Germinal center (tissue), 1 donor: ENCODE measurements around the gene STX11.
A peak's percentile ranks its signal among the peaks of the same experiment; 100 is the strongest.

ENCODE experiments used
- DNase-seq: peaks from one replicate; pipeline ENCODE4 v3.0.0; 2012; ENCODE audit warnings: mixed read lengths, low spot score

Gene STX11

DNA sequence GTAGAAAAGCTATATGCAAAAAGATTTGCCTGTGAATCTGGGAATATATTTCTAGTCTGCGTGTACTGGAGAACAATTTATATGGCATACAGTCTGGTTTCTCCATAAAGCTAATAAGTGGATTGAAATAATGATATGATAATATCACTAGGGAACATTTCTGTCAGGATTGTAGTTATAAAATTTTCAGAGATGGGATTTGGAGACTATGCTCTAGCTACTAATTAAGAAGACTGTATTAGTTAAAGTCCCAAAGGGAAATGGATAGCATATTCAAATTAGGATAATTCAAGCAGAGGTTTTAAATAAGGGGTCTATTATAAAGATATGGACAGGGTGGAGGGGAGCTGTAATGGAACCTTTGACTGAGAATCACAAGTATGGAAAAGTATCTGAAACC, 7.2 kb upstream of the STX11 start:
- DNase-seq = no peak

DNA sequence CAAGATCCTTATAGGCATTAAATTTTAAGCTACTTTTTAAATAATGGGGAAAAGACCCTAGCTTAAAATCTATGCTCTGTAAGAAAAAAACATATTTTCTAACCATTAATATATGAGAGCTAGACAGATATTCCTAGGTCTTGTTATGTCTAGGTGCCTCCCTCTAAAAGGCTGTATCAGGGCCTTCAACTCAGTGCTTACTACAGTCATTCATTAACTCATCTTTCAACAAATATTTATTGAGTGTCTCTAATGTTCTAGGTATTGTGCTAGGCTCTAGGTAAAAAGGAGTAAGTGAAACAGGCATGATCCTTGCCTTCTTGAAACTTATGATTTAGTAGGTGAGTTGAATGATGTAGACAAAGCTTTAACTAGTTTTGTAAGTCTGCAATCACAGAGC, 6.4 kb upstream of the STX11 start:
- no peak for DNase-seq

DNA sequence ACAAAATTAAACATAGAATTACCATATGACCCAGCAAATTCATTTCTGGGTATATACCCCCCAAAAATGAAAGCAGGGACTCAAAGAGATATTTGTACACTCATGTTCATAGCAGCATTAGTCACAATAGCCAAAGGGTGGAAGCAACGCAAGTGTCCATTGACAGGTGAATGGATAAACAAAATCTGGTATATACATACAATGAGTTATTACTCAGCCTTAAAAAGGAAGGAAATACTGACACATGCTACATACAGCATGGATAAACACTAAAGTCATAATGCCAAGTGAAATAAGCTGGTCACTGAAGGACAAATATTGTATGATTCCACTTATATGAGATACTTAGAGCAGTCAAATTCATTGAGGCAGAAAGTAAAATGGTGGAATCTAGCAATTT, 5.3 kb upstream of the STX11 start:
- no peak for DNase-seq

DNA sequence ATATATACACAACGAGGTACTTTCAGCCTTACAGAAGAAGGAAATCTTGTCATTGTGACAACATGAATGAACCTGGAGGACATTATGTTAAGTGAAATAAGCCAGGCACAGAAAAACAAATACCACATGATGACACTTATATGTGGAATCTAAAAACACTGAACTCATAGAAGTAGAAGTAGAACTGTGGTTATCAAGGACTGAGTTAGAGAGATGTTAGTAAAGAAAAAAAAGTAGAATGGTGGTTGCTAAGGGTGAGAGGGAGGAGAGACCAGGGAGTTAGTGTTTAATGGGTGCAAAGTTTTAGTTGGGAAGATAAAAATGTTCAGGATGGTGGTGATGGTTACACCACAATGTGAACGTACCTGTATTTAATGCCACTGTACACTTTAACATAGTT, 4.8 kb upstream of the STX11 start:
- no peak for DNase-seq

DNA sequence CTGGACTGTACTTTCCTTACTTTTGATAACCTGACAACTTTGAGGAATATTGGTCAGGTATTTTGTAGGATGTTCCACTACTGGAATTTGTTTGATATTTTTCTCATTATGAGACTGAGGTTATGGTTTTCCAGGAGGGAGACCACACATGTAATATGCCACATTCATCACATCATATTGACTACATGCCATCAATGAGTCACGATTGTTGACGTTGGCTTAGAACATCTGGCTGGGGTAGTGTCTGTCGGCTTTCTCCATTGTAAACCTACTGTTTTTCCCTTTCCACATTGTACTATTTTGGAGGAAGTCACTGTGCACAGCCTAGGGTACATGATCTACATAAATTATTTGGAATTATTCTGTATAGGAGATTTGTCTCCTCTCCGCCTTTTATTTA, 1.4 kb upstream of the STX11 start:
- DNase-seq = no peak

DNA sequence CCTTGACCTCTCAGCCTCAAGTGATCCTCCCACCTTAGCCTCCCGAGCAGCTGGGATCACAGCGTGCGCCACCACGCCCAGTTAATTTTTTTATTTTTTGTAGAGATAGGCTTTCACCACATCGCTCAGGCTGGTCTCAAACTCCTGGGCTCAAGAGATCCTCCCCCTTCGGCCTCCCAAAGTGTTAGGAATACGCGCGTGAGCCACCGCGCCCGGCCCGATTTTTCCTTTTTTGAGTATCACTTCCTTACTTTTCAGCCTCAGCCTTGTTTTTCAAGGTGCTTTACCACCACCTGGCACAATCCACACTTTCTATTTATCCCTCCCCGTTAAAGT, 791 bp upstream of the STX11 start:
- no peak for DNase-seq

DNA sequence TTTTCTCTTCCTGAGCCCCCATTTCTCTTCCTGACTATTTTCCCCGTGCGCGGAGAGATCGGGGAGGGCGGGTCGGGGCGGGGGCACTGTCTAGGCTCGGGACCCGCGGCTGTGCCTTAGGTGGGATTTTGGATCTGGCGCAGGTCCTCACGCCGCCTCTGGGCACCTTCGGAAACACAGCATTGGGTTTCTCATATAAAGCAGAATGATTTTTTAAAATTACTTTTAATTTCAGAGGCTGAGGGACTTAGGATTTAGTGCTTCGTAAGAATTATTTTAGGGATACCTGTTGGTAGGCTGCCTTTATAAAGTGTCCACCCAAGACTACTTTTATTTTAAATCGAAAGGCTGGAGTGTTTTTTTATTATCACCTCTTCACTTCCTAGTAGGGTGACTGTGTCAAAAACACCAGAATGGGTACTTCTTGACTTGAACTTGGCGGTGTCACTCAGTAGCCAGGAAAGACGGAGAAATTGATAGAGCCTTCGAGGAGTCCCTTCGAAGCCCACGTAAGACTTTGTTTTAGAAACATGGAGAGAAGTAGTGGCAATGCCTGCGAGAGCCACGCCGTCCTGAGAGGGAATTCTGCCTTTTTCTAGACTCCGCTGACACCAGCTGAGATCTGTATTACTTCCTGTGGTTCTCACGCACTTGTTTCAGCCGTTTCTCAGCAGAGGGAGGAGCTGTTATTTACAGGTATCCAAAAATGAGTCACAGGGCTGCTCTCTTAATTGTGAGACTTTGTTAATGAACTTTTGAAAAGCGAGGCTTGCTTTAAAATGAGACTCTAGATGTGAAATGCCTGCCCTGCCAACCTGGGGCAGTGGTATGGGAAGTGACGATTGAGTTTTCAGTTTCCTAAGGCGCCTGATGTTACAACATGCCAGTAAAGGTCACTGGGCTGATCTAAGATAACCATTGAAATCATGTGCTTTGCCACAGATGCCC, 667 bp downstream of the STX11 start:
- DNase-seq = peak; percentile 44

DNA sequence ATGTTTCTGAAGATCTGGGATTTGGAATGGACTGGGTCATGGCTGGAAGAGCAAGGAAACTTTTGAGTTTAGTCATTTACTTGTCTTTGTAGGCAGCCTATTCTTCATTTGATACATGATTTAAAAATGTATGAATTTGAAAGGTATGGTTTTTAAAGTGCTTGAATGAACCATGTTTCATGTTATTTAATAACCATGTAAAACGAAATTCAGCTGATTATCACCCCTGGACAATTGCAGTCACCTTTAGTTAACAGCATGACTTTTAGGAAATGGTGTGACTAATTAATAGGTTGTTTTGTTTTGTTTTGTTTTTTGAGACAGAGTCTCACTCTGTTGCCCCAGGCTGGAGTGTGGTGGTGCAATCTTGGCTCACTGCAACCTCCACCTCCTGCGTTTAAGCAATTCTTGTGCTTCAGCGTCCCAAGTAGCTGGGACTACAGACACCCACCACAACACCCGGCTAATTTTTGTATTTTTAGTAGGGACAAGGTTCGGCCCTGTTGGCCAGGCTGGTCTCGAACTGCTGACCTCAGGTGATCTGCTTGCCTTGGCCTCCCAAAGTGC, 2.1 kb downstream of the STX11 start:
- no peak for DNase-seq

DNA sequence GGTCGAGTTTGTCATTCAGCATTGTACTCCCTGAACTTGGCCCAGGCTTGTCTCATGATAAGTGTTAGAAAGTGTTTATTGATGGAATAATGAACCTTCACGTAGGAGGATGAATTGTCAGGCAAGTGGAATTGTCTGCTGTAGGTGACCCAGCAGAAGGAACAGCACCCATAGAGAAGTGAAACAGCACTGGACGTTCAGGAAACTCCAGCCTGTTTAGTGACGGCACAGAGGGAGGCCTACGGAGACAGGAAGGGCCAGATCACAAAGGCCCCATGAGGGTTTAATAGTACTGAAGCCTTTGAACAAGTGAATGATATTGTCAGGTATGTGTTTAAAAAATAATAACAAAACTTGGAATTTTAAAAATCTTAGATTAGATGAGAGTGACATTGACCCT, 2.9 kb downstream of the STX11 start:
- DNase-seq = no peak

DNA sequence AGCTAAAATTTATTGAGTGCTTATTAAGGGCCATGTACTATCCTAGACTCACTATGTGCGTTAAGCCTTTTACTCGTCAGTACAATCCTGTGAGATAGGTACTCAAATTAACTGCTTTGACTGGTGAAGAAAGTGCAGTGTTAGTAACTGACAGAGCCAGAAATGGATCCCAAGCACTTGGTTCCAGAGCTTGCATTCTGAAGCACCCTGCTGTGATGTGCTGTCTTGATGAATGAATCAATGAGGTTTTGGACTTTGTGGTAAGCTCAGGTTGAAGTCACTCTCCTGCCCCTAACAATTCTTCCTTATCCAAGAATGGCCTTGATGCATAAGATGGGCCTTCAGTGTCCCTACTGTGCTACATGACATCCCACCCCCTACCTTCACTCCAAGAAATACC, 3.7 kb downstream of the STX11 start:
- no peak for DNase-seq

DNA sequence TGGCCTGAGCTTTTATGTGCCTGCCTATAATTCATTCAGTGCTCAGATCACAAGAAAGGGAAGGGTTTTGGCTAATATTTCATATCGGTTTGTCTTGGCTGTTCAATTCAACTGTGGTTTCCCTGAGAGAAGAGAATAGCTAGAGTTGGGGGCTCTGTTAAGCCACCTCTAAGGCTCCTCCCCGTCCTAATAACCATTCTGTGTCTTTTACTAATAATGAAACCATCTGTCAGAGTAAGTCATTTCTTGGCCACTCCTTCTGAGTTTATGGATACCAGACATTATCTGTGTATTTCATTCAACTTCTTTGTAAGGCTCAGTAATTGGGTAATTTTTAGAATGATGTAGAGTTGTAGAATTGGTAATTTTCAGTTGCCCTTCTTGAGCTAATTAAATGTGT, 5.2 kb downstream of the STX11 start:
- DNase-seq = no peak

DNA sequence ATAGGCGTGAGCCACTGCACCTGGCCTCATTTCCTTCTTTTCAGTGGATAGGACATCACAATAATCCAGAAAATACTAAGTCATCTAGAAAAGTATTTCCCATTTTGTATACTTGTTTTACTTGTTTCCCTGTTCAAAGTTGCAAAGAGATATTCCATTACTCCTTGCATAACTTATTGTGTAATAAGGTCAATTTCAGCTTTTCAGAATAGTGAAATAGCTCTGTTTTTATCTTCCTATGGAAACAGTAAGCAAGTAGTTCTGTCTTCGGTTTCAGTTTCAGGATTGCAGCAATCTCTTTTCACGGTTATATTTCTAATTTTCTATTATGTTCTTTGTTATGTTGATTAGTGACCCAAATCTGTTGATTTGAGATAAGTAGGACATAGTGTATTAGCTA, 6.0 kb downstream of the STX11 start:
- DNase-seq = no peak

DNA sequence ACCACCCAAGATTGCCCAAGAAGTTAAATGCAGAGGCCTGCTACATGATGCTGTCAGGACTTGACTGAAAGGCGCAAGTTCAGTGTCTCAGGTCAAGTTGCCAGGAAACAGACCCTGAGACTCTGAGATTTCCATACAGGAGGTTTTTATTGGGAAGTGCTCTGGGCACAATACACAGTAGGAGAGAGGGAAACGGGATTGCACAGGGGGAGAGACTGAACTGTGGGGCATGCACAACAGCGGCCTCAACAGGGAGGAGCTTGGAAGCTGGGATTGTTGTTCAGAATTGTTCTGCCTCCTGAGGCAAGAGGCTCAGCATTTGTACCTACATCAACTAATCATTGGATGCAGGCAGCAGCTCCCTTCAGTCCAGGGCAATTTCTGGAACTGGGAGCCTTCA, 6.7 kb downstream of the STX11 start:
- no peak for DNase-seq

DNA sequence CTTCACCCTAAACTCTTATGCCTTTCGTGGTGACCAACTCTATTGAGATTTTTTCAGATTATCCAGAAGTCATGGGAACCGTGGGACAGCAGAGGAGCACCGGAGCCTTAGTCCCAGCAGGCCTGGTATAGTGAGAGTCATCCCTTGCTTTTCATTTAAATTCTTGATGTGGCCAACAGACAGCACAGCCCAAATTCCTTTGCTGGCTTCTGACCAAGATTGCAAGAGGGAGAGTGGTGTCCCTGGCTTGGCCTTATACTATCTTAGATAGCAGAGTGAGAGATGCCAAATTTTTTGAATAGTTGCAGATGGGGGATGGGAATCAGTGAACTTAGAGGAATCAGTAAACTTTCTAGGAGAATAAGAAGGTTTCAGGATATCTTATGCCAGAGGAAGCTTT, 7.8 kb downstream of the STX11 start:
- DNase-seq = no peak

DNA sequence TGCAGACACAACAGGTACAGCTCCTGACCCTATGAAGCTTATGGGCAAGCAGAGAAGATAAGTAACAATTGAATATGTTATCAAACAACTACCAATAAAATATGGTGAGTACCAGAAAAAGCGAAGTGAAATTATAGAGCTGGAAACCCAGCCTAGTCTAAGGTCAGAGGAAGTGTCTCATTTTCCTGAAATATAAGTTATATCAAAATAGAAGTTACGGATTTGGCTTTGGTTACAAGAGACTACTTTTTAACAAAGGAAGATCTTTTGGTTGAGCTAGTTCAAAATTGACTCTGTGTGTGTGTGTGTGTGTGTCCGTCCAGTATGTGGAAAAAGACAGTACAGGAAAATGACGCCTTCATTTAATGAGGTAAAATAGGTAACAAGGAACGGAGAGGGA, 8.9 kb downstream of the STX11 start:
- DNase-seq = no peak

DNA sequence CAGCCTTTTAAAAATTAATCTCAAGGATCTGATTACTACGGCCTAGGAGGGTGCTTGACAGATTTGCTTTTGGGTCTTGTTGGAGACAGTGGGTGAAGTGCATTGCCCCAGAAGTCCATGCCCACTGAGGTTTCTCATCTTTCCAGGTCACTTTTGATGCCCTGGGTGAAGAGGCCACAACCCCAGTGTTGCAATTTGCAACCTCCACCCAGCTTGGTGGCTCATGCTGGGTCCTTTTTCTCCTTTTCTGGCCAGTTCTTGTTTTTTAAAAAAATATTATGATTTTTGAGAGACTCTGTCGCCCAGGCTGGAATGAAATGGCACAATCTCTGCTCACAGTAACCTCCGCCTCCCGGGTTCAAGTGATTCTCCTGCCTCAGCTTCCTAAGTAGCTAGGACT, 9.4 kb downstream of the STX11 start:
- no peak for DNase-seq

DNA sequence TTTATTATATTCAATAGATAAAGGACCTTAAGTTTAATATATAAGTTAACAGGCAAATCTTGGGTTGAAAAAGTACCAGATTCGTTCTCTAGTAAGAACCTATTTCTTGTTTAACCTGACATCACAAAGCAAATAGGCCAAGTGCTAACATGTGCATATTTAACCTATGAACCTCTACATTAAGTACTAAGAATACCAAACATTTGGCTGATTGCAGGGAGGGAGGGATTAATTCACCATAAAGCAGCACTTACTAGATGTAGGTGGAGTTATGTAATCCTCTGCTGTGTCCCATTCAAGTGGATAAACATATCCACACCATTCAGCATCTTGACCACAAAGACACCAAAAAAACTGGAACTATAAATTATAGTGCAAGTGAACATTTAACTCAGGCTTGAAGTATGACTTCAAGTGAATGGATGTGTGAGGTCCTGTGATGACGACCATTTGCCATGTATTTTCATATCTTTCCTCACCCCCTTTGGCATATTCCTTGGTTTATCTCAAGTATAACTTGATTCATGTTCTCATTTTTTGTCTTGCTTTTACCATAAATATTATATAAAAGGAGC, 10.2 kb downstream of the STX11 start:
- no peak for DNase-seq

DNA sequence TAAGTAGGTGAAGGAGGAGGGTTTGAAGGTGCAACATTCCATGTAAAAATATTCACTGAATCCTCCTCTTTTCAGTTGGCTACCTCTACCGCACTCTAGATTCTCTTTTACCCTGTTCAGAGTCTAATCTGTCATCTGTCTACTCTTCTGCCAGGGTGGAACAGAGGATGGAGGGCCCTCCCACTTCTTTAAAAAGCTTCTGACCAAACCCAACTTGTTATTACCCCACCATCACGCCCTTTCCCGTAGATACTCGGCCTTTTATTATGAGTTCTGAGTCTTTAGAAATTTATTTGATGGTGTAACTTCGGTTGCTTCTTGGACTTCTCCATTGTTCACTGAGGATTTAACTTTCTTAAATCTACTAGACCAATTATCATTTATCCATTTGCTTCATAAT, 11.7 kb downstream of the STX11 start:
- DNase-seq = no peak

DNA sequence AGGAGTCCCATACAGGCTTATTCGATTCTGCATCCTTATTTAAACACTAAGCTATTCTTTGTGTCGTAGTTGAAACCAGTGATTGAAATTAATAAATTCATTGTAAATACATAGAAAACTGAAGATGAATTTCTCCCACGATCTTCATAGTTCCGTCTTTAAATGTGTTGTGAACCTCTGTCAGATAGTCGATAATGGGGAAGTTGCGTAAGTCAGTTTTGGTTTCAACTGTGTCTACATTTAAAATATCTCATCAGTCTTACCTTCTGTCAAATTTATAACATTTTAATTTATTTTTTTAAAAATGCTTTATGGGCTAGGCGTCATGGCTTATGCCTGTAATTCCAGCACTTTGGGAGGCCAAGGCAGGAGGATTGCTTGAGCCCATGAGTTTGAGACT, 12.7 kb downstream of the STX11 start:
- peak; percentile 39 for DNase-seq

DNA sequence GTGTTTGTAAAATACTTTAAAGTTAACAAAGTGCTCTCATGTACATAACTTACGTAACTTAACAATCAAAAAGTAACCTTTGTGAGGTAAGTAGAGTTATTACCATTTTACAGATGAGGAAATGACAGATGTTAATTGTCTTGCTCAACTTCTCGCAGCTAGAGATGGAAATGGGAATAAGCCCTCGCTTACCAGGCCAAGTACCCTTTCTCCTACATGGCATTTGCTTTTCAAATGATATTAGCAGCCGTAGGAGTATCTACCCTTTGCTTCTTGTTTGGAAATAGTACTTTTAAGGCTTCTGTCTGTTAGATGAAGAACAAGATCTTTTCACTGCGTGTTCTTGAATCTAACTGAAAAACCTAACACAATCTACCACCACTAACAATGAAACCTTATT, 15.5 kb downstream of the STX11 start:
- no peak for DNase-seq

DNA sequence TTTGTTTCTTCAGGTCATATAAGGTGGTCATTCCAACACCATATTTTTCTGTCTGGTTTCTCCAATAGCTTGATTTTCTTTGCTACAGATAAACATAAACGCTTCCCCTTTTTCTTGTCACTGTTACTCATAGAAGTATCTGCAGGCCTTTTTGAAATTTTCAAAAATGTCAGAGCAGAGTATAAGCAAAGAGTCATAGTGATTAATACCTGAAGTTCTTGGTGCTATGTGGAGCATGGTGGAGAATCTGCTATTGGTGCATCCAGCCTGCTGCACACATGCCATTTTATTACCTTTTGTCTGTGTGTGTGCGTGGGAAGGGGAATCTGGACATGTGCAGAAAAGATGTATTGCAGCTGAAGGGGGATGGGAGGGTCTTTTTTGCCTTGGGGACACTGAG, 19.7 kb downstream of the STX11 start:
- no peak for DNase-seq

DNA sequence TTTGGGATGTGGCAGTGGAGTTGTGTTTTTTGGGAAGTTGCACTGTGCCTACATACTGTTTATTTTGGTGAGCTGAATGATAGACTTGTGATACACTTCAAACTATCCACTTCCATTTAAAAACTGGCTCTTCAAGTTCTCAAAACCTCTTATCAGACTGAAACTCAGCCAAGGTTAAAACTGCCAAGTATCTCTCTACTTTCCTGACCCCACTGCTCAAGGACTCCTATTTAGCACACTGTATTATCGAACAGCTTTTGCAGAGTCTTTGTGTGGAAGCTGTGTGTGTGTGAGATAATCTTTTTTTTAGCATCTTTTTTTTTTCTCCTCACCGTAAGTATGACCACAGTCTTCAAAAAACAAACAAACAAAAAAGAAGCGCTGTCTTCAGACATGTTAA, 21.1 kb downstream of the STX11 start:
- no peak for DNase-seq

DNA sequence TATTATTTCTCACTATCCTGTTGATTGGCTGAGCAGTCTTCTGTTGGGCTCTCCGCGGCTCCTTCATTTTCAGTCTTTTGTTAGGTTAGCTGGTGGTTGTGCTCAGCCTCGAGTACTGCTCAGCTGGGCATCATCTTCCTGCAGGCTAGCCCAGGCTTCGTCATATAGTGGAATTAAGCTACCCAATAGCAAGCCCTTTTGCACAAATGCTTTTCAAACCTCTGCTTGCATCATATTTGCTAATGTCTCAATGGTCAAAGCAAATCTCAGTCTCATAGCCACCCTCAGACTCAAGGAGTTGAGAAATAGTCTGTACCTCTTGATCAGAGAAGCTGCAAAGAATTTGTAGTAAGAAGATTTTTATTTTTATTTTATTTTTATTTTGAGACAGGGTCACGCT, 23.7 kb downstream of the STX11 start:
- no peak for DNase-seq

DNA sequence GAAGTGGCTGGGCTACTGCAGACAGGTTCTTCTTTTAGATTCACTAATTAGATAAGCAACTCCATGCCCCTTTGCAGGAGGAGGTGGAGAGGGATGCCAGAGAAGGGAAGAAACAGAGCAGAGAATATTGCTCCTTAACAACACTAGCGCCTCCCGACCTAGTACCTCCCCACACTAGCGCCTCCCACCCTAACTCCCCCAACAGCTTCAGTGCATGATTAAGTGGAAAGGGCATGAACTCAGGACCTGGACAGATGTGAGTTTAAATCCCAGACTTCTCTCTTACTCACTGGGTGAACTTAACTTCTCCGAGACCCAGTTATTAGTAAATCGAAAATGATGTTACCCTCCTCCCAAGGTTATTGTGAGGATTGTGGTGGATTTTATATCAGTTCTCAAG, 25.7 kb downstream of the STX11 start:
- no peak for DNase-seq
